ENCODE results near the gene YBEY.

The YBEY gene

DNA sequence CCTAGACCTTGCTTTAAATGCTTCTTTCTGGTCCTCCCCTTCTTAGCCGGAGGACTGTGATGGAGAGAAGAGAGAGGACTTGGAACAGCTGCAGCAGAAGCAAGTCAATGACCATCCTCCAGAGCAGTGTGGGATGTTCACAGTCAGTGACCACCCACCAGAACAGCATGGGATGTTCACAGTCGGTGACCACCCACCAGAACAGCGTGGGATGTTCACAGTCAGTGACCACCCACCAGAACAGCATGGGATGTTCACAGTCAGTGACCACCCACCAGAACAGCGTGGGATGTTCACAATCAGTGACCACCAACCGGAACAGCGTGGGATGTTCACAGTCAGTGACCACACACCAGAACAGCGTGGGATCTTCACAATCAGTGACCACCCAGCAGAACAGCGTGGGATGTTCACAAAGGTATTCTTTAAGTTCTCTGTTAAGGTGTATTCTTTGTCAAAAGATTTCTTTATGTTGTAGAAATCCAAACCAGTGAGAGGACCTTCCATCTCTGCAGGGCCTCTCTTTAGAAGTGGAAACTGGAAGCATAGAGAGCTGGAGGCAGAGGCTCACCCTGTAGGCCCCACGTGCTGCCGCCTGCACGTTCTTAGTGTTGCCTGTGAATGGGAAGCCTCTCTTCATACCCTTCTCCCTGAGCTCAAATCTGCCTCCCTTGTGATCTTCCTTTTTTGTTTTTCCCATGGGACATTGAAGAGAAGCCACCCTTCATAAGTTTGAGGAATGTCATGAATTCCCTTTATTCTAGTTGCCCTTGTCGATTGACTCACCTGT is 48.4 kb downstream of the YBEY start:
- no peak for DNase-seq

DNA sequence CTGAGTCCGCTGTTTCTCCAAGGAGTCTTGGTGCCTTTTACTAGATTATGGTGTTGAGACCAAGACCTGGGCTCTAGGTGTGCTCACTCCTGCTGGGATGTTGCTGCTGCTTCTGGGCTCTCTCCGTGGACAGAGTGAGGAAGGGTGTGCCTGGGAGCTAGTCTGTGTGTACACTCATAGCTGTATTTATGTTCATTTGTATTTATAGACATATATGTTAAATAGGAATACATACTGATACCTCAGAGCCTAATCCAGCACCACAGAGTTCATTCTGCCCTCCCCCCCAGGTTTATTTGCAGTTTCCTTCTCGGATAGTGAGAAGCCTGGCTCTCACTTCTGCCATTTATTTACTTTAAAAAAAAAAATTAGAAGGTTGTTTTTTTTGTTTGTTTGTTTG is 50.5 kb downstream of the YBEY start:
- DNase-seq: no peak

DNA sequence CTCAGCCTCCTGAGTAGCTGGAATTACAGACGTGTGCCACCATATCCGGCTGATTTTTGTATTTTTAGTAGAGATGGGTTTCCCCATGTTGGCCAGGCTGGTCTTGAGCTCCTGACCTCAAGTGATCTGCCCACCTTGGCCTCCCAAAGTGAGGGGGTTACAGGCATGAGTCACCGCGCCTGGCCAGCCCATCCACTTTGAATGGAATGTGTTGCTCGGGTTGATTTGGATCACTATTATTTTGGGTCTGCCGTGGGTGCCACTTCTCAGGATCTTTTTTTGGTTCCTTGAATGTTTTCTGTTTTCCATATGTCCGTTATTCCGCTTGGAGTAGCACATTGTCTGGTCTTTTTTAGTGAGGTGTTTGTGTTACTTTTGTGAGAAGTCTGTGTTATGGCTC is 54.9 kb downstream of the YBEY start:
- no peak for DNase-seq

GRCh38 chr21:46344219-46344915 is 58.2 kb downstream of the YBEY start:
- DNase-seq: no peak

DNA sequence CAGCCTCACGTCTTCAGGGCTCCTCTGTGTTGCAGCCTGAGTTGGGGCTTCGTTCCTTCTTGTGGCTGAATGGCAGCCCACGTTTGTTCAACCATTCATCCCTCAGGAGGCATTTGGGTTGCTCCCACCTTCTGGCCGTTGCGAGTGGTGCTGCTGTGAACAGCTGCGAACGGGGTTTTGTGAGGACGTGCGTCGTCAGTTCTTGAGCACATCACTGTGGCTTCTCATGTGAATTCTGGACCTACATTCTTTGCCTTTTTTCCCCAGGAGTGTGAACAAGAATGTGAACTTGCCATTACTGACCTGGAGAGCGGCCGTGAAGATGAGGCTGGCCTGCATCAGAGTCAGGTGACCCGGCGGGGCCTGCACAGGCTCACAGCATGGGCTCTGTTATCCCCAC is 59.7 kb downstream of the YBEY start:
- DNase-seq: no peak

- no peak for DNase-seq
Observed at GRCh38 chr21:46346296-46347202, 60.4 kb downstream of the YBEY start.

DNA sequence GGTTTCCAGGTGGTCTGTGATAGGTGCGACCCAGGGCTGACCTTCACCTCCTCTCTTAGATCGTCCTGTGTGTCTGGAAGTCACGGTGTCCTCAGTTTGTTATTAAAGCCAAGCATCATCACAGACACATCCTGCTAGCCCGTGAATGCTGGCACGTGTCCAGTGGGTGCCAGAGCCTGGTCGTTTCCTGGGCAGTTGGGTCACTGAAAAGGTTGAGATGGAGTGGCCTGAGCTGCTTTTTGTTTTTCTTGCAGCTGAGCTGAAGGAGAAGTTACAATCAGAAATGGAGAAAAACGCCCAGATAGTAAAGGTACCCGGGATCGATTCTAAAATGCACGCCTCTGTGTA is 61.0 kb downstream of the YBEY start:
- DNase-seq: no peak

Data from NCI-H2107 (cell line).